ENCODE data around the gene HARBI1. TPM values are rescaled to one million over a fixed set of nuclear protein-coding genes. Genes with fewer than 3 reads are reported as not detected.

The HARBI1 gene
- total RNA-seq, 1 experiment from 2014 or later, result 6.3 TPM

DNA sequence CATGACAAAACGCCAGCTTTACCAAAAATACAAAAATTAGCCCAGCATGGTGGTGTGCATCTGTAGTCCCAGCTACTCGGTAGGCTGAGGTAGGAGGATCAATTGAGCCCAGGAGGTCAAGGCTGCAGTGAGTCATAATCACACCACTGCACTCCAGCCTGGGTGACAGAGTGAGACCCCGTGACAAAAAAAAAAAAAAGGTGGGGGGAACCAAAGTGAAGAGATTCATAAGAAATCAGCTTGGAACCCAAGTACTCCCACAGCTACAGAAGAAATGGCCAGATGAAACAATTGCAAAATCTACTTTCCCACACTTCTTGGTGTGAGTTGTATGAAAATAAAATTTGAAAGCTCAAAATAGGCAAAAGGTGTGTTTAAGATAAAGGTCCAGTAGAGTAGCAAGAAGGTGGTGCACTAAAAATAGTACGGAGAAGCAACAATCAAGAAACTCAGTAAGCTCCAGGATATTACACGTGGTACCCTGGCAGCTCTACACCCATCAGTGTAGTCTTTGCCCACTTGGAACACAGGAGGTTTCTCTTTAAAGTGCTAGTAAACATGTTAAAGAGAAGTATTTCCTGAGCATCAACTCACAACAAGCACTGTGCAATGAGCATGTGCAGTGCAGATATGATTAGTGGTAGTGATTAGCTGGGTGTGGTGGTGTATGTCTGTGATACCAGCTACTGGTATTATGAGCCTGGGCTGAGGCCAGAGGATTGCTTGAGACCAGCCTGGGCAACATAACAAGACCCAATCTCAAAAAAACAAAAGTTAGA is 5.3 kb downstream of the HARBI1 start:
- Histone ChIP-seq H3K56ac (ENCODE audit: insufficient read length, low read depth, low read length) (no peak overlapping the region), H3K27me3 (ENCODE audit: insufficient read depth, low read length) (no peaks in the 10 kb centered on the region), H3K14ac (ENCODE audit: insufficient read depth, low read length) (no peak overlapping the region; the same call in 1 of the 2 replicates), H2BK20ac (ENCODE audit: low read depth, low read length, poor library complexity, severe bottlenecking) (no peak overlapping the region), H3K18ac (ENCODE audit: insufficient read length, low read depth, low read length) (no peak overlapping the region), H3K4me2 (ENCODE audit: insufficient read depth, insufficient read length, low read length) (no peak overlapping the region), H3K23me2 (ENCODE audit: insufficient read length, low read depth, low read length, poor library complexity, severe bottlenecking) (peaks cover 3% of the 10 kb centered on the region), H3K4me1 (ENCODE audit: insufficient read depth, low read length) (no peaks in the 10 kb centered on the region), H3K23ac (ENCODE audit: insufficient read length, low read depth, low read length) (no peak overlapping the region), H3K79me2 (ENCODE audit: insufficient read depth, low read length) (no peaks in the 10 kb centered on the region), H2BK12ac (ENCODE audit: insufficient read length, low read depth, low read length) (no peak overlapping the region), H3T11ph (ENCODE audit: low read length) (no peak overlapping the region), H2BK120ac (ENCODE audit: low read depth, low read length, poor library complexity, severe bottlenecking) (no peak overlapping the region), H4K91ac (ENCODE audit: insufficient read length, low read depth, low read length) (no peak overlapping the region), H2BK15ac (ENCODE audit: low read depth, low read length) (no peak overlapping the region), H2AFZ (ENCODE audit: low read length) (no peak overlapping the region), H3K9ac (ENCODE audit: extremely low read depth, insufficient read length, low read length) (no peak overlapping the region), H2AK5ac (ENCODE audit: insufficient read length, low read length) (no peak overlapping the region), H2BK5ac (ENCODE audit: insufficient read length, low read length) (no peak overlapping the region), H3K4ac (ENCODE audit: low read depth, low read length) (no peak overlapping the region), H4K5ac (ENCODE audit: insufficient read length, low read depth, low read length) (no peak overlapping the region), H4K8ac (replicated peaks; ENCODE audit: insufficient read length, low read depth, low read length) (no peak overlapping the region), H3K9me3 (ENCODE audit: control insufficient read depth, low read depth, low read length) (no peaks in the 10 kb centered on the region), H3K27ac (ENCODE audit: insufficient read length, low read depth, low read length) (no peak overlapping the region), H4K20me1 (ENCODE audit: control insufficient read depth, insufficient read depth, insufficient read length) (no peaks in the 10 kb centered on the region), H3K79me1 (ENCODE audit: insufficient read depth, low read depth, low read length, poor library complexity, severe bottlenecking) (no peaks in the 10 kb centered on the region)
- TF ChIP-seq, protein P1, sequence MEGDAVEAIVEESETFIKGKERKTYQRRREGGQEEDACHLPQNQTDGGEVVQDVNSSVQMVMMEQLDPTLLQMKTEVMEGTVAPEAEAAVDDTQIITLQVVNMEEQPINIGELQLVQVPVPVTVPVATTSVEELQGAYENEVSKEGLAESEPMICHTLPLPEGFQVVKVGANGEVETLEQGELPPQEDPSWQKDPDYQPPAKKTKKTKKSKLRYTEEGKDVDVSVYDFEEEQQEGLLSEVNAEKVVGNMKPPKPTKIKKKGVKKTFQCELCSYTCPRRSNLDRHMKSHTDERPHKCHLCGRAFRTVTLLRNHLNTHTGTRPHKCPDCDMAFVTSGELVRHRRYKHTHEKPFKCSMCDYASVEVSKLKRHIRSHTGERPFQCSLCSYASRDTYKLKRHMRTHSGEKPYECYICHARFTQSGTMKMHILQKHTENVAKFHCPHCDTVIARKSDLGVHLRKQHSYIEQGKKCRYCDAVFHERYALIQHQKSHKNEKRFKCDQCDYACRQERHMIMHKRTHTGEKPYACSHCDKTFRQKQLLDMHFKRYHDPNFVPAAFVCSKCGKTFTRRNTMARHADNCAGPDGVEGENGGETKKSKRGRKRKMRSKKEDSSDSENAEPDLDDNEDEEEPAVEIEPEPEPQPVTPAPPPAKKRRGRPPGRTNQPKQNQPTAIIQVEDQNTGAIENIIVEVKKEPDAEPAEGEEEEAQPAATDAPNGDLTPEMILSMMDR (conservative IDR thresholded peaks at IDR 0.05), result no peak
- Mint-ChIP-seq H3K4me3 (no peak overlapping the region), H3K9me3 (no peaks in the 10 kb centered on the region), H3K4me1 (peaks cover 11 to 12% of the 10 kb centered on the region in 2 experiments), H3K36me3 (ENCODE audit: insufficient read depth in 1 of 3, low read depth in 3 of 3) (no peaks in the 10 kb centered on the region), H3K27me3 (ENCODE audit: low read depth) (no peaks in the 10 kb centered on the region), H3K27ac (no peak overlapping the region; a peak in 1 of 7 replicates)
- no peak for DNase-seq
- WGBS (ENCODE audit: extremely low coverage, insufficient read length, low lambda C conversion rate), result no CpG with 5 or more reads among the region's 5 CpGs
